GM21619 (cell line): ENCODE data around the gene HSBP1.

ENCODE experiments used
- ATAC-seq: cut with Tn5 transposase; IDR thresholded peaks from one replicate; pipeline ENCODE4 v1.9.1; 2021; ENCODE audit not compliant: unreplicated experiment

Gene HSBP1

DNA sequence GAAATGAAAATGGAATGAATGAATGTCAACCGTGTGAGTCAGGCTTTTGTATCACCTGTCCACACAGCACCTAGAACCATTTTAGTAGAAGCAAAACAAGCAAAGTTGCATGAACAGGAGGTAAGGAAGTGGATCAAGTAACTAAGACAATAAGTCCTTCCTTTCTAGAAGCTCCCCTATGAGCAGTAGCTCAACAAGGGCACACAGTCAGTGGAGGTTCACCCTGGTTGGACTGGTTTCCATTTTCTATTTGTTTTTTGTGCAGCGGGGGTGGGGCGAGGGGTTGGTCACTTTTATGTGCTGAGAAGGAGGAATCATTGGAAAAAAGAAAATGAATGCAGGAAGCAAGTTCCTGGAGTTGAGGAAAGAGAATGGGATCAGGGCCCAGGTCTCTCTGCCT, 4.0 kb upstream of the HSBP1 start:
- ATAC-seq: no peak

DNA sequence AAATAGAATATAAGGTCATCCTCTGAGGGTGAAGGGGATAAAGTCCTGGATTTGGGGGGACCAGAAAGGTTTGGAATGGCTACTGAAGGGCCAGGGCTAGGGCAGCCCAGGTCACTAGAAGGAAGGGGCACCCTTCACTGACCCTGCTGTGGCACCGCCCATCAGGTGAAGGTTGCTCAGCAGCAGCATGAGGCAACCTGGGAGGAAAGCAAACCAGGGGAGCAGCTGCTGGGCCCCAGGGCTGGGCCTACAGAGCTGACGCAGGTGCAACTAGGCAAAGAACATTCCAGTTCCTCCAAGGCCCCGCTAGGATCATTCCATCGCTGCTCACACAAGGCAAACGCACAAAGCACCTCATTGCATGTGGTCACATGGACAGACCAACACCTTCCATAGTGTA, 3.4 kb upstream of the HSBP1 start:
- no peak for ATAC-seq

DNA sequence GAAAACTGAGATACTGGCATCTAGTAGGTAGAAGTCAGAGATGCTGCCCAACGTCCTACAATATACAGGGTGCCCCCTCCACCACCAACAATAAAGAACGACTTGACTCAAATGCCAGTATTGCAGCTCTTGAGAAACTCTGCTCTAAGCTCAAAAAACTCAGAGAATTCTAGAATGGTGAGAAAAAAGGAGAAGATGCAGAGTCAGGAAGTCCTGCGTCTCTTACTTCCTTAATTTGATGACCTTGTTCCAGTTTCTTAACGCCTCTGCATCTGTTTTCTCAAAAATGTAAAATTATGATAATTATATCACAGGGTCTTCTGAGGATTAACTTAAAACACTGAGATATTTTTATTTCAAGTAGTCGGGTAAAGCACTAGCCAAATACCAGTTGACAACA, 1.7 kb upstream of the HSBP1 start:
- no peak for ATAC-seq

DNA sequence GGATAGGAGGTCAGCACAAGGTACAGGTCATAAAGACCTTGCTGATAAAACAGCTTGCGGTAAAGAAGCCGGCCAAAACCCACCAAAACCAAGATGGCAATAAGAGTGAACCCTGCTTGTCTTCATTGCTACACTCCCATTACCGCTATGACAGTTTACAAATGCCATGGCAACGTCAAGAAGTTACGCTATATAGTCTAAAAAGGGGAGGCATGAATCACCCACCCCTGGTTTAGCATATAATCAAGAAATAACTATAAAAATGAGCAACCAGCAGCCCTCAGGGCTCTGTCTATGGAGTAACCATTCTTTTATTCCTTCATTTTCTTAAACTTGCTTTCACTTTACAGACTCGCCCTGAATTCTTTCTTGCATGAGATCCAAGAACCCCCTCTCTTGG, 1.0 kb upstream of the HSBP1 start:
- ATAC-seq: no peak

DNA sequence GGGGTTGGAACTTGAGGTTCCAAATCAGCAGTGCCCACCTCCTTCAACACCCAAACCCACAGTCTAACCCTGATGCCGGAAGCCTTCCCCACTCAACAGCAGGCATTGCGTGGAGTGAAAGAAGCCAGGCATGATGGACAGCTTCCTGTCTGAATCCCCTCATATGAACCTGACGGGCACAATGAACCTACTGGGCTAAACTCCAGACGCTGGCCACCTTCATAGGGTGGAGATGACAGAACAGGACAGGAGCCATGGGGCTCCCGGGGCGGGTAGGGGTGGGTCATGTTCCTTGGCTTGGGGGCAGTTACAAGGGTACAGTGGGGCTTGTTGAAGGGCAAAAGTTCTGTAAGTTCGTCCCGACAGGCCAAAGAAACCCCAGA, 460 bp upstream of the HSBP1 start:
- ATAC-seq: no peak

DNA sequence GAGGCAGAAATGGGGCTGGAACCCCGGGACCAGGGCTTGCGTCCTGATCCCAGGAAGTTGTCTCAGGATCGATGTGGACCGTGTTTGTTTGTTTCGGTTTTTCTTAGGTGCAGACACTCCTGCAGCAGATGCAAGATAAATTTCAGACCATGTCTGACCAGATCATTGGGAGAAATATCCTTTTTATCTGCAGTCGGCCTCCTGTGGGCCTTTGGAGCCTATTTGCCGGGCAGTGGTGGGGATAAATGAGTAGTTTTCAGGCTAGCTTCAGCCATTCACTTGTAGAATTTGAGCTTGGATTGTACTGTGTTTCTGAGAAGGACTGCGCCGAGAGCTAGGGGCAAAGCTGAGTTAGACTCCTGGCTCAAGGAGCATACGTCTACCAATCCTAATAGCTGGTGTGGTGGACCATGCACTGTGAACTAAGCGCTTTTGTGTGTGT, 816 bp downstream of the HSBP1 start:
- ATAC-seq: no peak

DNA sequence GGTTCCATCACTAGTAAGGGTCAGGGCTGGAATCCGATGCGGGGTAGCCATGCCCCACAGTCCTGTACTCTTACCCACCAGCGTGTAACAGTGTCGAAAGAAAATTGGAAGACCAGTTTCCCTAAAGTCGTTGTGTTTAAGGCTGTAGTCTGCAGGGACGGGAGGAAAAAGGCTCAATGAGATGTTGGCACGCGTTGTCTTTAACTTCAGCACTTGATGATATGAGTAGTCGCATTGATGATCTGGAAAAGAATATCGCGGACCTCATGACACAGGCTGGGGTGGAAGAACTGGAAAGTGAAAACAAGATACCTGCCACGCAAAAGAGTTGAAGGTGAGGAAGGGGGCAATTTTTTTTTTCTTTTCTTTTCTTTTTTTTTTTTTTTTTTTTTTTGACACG, 1.3 kb downstream of the HSBP1 start:
- ATAC-seq: no peak

DNA sequence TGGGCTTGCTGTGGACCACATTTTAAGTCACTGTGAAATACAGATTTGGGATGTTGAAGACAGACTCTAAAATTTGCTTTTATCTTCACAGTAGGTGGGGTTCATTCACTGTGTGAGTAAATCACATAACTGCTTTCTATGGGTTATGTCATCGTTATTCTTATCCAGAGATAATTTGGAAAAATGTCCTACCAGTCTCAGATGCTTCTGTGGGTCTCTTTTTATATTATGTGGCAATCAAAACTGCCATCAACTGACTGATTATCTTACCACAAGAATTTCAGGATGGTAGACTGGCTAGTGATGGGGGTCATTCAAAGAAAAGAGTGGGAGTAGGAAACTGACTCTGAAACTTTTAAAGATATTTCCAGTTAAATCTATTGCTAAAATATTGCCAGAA, 3.1 kb downstream of the HSBP1 start:
- ATAC-seq: no peak

DNA sequence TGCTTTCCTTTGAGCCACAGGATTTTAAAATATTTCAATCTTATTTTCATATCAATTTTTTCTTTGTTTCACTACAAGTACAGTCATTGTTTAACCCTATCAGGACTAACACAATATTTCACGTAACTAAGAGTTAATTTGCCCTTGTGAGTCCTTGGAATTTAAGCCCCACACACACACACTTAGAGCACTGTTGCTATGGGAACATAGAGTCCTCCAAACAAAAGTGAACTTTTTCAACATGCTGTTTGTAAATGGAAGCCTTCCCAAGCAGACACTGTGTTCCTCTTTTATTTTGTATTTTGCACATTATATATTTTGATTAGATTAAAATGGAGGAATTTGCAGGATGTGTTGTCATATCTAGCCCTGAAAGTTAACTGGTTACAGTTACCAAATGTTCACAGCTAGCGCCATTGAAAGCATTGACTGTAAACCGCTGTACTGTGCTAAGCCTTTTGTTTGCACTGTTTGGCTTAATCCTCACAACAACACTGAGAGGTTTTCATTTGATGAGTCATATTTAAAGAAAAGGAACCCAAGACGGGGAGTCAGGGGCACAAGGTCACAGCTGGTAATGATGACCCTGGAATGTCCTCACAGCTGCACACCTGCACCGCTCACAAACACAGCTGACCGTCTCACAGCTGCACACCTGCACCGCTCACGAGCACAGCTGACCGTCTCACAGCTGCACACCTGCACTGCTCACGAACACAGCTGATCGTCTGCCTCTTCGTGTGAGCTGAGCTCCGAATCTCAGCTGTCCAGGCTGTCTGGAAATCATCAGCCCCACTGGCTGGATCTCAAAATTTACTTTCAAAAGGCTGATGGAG, 6.3 kb downstream of the HSBP1 start:
- ATAC-seq: peak; percentile 73

DNA sequence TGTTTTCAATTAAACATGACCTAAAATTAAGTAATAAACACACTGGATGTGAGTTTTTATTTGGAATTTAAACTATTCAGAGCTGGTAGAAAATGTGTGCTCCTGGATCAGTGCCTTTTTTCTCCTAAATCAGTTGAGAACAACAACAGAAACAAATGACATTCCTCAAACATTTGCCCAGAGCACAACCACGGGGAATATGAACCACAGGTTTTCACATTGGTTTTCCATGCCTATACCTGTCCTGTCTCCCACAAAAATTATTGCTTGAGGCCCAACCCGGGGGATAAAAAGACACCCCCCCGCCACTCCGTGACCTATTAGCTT, 6.8 kb downstream of the HSBP1 start:
- ATAC-seq: no peak

DNA sequence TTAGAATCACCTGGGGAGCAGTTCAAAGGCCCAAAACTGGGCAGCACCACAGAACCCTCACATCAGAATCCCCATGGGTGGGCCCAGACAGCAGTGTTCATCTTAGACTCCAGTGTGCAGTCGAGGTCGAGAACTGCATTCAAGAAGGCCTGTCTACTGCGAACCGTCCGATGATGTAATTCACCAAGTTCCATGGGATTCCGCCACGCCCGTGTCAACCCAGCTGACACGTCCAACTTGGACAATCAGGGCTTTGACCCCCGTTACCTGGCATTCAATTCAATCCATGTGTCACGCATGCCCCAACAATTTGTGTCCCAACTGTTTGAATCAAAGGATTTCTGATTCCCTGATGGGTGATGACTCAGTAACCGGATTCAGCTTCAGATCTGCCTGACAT, 9.2 kb downstream of the HSBP1 start:
- no peak for ATAC-seq

DNA sequence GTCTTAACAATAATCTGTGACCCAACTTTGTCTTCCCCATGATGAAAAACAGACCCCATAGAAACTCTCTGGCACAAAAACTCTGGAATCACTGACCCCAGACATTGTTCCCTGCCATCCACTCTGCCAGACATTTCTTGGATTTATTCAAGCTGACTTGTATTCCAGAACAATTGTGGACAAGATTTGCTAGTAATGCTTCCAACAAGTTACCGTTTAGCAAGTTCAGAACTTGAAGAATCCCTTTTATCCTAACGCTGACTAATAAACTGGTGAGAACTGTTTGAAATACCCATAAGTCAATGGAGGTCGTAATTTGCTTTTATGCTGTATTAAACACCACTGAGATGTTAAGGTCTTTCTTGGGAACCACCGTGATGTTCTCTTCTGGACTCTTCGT, 10.5 kb downstream of the HSBP1 start:
- ATAC-seq: no peak

DNA sequence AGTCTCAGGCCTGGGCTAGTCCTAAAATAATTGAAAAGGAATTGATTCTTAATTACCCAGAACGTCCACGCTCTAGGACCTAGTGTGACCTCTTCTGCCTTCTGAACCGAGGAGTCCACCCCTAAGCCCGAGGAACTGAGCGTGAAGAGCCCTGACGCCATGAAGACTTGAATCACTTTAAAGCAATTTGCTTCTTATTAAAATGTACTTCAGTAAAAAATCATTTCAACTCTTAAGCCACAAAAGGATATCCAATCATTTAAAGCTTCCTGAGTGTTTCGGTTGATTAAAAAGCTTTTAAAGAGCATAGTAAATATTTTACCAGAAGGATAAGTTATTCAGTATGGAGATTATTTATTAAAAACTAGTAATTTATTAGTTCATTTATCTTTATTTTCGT, 11.6 kb downstream of the HSBP1 start:
- ATAC-seq: no peak

DNA sequence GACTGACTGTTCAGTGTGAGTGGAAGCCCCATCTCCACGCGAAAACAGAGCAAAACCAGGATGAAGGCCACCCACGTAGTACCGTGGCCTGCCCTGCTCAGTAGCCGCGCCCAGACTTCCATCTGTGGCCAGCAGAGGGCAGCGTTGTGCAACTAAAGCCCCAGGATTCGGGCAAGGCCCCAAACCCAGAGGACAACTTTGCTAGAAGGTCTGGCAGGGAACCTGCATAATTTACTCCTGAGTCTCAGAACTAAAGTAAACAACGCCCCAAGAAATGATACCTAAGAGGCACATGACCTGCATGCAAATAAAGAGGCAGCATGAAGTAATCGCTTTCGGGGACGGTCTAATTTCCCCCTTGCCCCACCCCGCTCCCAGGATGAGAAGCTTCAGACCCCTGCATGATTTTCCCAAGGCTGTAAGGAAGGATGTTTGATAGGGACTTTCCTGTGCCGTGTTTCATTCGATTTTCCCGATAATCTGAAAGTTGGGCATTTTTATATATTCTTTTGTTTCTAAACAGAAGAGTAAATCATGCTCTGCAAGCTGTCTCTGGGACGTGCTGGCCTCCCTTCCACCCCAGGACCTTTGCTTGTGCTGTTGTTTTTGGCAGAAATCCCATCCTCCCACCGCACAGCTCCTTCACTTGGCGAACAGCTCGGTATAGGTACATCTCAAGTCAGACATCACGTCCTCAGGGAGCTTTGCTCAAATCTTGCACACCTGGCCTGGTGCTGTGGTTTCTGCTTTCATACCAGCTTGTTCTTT, 18.6 kb downstream of the HSBP1 start:
- peak; percentile 91 for ATAC-seq

DNA sequence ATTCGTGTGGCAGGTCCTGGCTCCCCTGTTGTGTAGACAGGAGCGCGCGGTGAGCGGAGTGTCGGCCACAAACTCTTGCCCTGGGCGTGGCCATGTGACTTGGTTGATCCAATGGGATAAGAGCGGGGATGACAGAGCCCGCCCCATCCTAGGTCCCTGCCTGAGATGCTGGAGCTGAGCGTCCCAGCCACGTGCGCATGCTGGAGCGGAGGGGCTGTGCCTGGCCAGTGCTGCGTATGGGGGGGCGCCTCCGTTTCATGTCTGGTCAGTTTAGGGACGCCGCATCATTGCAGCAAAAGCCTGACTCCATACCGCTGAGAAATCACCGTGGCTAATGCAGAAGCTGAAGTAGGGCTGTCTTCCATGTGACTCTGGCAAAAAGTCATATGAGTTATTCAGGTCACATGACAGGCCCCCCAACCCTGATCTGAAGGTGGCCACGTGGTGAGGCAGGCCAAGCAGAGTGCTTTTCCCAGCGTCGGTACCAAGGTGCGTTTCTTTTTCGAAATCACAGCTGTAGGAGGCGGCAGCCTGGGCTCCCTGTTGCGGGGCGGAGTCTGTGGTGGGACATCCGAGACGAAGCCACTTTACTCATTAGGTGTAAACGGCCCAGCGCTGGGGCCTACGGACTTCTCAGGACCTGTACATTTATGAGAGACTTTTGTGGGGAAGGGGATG, 22.5 kb downstream of the HSBP1 start:
- no peak for ATAC-seq

DNA sequence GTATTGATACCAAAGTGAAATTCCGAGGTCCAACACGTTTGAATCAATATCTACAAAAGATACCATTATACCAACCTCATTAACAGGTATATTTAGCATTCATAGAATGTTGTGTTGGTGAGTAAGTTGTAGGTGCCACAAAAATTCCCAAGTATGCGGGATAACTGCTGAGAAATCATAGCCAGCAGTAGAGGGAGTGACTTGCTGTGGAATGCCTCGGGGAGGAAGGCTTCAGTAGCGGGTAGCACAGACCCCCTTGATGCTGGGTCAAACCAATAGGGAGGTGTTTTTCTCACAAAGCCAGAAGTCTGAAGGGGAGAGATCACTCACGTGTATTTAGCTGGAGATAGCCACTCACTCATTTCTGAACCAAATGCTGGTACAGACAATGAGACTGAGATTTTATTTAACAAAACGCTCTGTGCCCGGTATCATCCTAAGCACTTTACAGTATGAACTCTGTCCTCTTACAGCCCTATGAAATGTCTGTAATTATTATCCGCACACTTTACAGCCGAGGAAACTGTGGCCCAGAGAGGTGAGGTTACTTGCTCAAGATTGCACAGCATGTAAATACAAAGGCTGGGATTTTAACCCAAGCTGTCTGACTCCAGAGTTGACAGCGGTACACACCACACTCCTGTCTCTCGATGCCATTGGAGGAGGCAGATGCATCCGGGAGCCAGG, 23.1 kb downstream of the HSBP1 start:
- ATAC-seq: no peak

DNA sequence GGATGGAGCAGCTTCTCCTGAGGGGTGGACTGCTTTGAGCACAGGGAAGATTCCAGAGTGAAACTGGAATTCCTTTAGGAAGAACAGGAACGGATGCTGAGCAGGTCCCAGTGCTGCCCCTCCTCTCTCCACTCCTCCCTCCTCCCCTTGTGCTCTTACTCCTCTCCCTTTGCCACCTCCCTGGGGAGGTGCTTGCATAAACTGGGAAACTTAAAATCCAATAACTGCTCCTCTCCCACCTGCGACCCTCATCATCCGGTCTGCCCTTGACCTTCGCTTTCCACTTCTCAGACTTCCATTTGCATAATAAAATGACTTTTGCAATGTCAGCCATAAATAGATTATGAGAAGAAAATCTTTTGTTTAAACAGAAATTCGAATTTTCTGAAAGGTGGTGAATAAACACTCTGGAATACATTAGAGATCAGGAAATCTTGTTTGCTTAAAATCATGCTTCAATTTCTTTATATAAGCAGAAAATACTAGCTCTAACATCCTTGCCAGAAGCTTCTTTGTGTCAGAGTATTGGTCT, 23.7 kb downstream of the HSBP1 start:
- no peak for ATAC-seq

DNA sequence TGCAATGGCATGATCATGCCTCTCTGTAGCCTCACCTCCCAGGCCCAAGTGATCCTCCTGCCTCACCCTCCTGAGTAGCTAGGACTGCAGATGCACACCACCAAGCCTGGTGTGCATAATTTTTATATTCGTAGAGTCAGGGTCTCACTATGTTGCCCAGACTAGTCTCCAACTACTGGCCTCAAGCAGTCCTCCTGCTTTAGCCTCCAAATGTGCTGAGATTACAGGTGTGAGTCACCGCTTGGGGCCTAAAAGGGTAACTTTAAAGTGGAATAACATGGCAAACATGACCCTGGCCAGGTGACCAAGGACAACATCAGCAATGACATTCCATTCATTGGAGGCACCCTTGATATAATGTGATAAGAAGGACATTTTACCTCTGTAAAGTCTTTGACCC, 26.1 kb downstream of the HSBP1 start:
- ATAC-seq: no peak

DNA sequence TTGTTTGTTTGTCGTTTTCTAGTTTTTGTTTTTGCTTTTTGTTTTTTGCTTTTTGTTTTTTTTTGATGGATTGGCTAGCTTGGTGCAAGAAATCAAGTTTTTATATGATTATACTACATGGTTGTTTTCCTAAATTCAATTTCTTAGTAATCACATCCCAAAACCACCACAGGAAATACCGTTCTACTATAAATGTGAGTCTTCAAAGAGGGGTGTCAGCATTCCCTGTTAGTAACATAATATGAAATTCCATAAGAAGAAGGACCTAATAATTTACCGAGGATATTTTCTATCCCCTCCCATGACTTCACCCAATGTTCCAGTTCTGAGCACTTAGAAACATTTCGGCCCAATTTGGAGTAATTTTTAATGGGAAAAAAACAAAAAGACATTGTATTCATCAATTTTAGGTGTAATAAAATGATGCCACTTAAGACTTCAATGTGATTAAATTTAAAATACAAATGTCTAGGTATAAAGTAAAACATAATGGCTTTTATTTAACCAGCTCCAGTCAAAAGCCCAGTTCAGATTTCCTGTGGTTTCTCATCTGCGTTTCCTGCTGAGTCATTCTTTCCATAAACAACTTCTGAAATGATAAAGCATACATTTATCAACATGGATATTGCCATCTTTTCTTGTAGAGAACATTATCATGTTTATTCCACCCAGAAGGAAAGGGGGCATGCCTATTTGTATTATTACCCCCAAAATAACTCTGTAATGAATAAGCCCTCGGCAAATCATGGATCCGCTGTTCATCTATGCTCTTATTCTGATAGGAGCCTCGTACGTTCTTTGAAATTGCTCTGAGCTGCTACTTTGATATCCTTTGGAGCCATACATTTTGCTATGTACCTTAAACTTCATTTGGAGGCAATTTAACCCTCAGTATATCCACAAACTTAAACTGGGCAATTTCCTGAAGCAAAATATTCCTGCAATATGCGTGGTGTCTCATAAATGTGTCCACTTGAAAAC, 28.1 kb downstream of the HSBP1 start:
- ATAC-seq: no peak

DNA sequence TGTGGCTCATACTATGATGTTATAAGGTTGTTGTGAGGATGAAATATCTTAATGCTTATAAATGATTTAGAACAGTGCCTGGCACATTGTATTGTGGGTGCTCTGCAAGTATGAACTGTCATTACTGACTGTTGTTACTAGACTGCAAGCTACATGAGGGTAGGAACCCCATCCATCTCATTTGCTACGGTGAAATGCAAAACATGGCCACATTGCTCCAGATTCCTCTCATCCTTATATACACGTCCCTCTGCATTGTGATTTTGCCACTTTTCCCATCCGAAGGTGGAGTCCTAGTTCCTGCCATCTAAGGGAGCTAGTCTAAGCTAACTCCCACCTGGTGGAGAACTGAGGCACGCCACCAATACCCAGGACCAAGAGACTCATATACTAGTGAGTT, 29.8 kb downstream of the HSBP1 start:
- ATAC-seq: no peak
